BLaER1 treated with 17β-estradiol and CSF1 and Interleukin-3, amounts not matched to agents 10 nM and 100 nM (cell line): ENCODE results near the gene USP49.

Experiments
- H3K27ac ChIP-seq, 11 experiments: shearing (Covaris generic); formaldehyde crosslinking; 2 replicates each; pipeline ENCODE4 v1.8.1; 2022
- H3K27me3 ChIP-seq, 11 experiments: shearing (Covaris generic); formaldehyde crosslinking; 2 replicates each; pipeline ENCODE4 v1.8.1; 2022
- H3K36me3 ChIP-seq, 11 experiments: shearing (Covaris generic); formaldehyde crosslinking; 2 replicates each; pipeline ENCODE4 v1.8.1; 2022
- H3K4me1 ChIP-seq, 10 experiments: shearing (Covaris generic); formaldehyde crosslinking; 2 replicates each; pipeline ENCODE4 v1.8.1; 2022
- H3K4me2 ChIP-seq, 11 experiments: shearing (Covaris generic); formaldehyde crosslinking; 2 replicates each; pipeline ENCODE4 v1.8.1; 2022
- H3K4me3 ChIP-seq, 10 experiments: shearing (Covaris generic); formaldehyde crosslinking; 2 replicates each; pipeline ENCODE4 v1.8.1; 2022
- H3K9ac ChIP-seq, 11 experiments: shearing (Covaris generic); formaldehyde crosslinking; 2 replicates each; pipeline ENCODE4 v1.8.1; 2022
- H3K9me3 ChIP-seq, 11 experiments: shearing (Covaris generic); formaldehyde crosslinking; replicated peaks in 1 of 11; 2 replicates each; pipeline ENCODE4 v1.8.1; 2022
- H4K20me1 ChIP-seq, 11 experiments: shearing (Covaris generic); formaldehyde crosslinking; 2 replicates each; pipeline ENCODE4 v1.8.1; 2022
- Cebpa-rat ChIP-seq, 11 experiments: shearing (Covaris generic); IDR thresholded peaks; 2 replicates each; pipeline ENCODE4 v1.8.1; 2022

The USP49 gene

GRCh38 chr6:41805830-41806774, 89.1 kb downstream of the USP49 start:
- H3K36me3 ChIP-seq = peaks cover 16 to 69% (median 32%) of the 10 kb centered on the region in 11 experiments
- no peak for TF ChIP-seq Cebpa-rat (IDR thresholded peaks at IDR 0.05)
- no peak overlapping the region for H3K4me2 ChIP-seq
- no peaks in the 10 kb centered on the region for H3K4me1 ChIP-seq
- H3K27ac ChIP-seq = no peak overlapping the region
- H3K9ac ChIP-seq = no peak overlapping the region
- no peaks in the 10 kb centered on the region for H3K9me3 ChIP-seq
- no peaks in the 10 kb centered on the region for H3K27me3 ChIP-seq
- no peak overlapping the region for H3K4me3 ChIP-seq
- peaks cover 0 to 5% (median 0%) of the 10 kb centered on the region in 11 experiments; a peak in 2 of 22 replicates for H4K20me1 ChIP-seq

GRCh38 chr6:41801380-41801779, 93.8 kb downstream of the USP49 start:
- Histone ChIP-seq H3K27me3 (no peaks in the 10 kb centered on the region), H3K27ac (no peak overlapping the region), H3K4me3 (no peak overlapping the region), H3K4me1 (peaks cover 0 to under 1% (median 0%) of the 10 kb centered on the region in 10 experiments; a peak in 1 of 20 replicates), H3K36me3 (peaks cover 40 to 91% (median 68%) of the 10 kb centered on the region in 11 experiments), H4K20me1 (peaks cover 0 to 5% (median 0%) of the 10 kb centered on the region in 11 experiments; a peak in 3 of 22 replicates), H3K9me3 (no peaks in the 10 kb centered on the region), H3K4me2 (no peak overlapping the region), H3K9ac (no peak overlapping the region; a peak in 1 of 22 replicates)
- TF ChIP-seq Cebpa-rat (IDR thresholded peaks at IDR 0.05) = no peak

DNA sequence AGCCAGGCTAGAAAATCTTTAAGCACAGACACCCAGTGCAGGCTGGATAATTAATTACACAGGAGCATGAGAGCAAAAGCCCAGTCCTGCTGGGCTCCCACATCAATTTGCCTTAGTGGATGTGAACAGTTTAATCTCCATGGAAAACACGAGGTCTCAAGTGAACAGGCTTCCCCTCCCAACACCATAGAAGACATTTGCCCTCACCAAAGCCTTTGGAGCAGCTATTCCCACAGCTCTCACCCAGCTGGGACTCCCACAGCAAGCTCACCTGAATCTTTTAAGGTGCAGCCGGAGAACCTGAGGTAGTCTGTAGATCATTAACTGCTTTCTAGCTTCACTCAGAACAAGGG, 95.6 kb downstream of the USP49 start:
- no peak overlapping the region for H3K9ac ChIP-seq
- peaks cover 0 to 11% (median 2%) of the 10 kb centered on the region in 10 experiments; a peak in 6 of 20 replicates for H3K4me1 ChIP-seq
- no peak for TF ChIP-seq Cebpa-rat (IDR thresholded peaks at IDR 0.05)
- no peak overlapping the region for H3K4me2 ChIP-seq
- H3K27ac ChIP-seq = no peak overlapping the region
- no peaks in the 10 kb centered on the region for H3K27me3 ChIP-seq
- peaks cover 0 to 6% (median 0%) of the 10 kb centered on the region in 11 experiments; a peak in 2 of 22 replicates for H4K20me1 ChIP-seq
- H3K4me3 ChIP-seq = no peak overlapping the region
- peaks cover 39 to 91% (median 68%) of the 10 kb centered on the region in 11 experiments for H3K36me3 ChIP-seq
- H3K9me3 ChIP-seq = no peaks in the 10 kb centered on the region

GRCh38 chr6:41798901-41799558, 96.1 kb downstream of the USP49 start:
- H3K36me3 ChIP-seq = peaks cover 42 to 91% (median 66%) of the 10 kb centered on the region in 11 experiments

GRCh38 chr6:41796474-41796873, 98.7 kb downstream of the USP49 start:
- Histone ChIP-seq H3K27ac (no peak overlapping the region), H3K4me2 (no peak overlapping the region), H3K4me1 (peaks cover 0 to 11% (median 2%) of the 10 kb centered on the region in 10 experiments; a peak in 6 of 20 replicates), H3K27me3 (no peaks in the 10 kb centered on the region), H4K20me1 (peaks cover 0 to 10% (median 0%) of the 10 kb centered on the region in 11 experiments; a peak in 4 of 22 replicates), H3K9ac (no peak overlapping the region), H3K4me3 (no peak overlapping the region), H3K36me3 (peaks cover 59 to 97% (median 90%) of the 10 kb centered on the region in 11 experiments), H3K9me3 (no peaks in the 10 kb centered on the region)
- TF ChIP-seq Cebpa-rat (IDR thresholded peaks at IDR 0.05) = no peak

More at GRCh38 chr6:41798901-41799558, 96.1 kb downstream of the USP49 start:
- Histone ChIP-seq H3K9me3 (no peaks in the 10 kb centered on the region), H3K9ac (no peak overlapping the region), H3K4me3 (no peak overlapping the region), H3K27ac (no peak overlapping the region), H3K4me1 (peaks cover 0 to 11% (median 2%) of the 10 kb centered on the region in 10 experiments; a peak in 6 of 20 replicates), H3K27me3 (no peaks in the 10 kb centered on the region), H3K4me2 (no peak overlapping the region), H4K20me1 (peaks cover 0 to 6% (median 0%) of the 10 kb centered on the region in 11 experiments; a peak in 2 of 22 replicates)
- no peak for TF ChIP-seq Cebpa-rat (IDR thresholded peaks at IDR 0.05)

- H3K27me3 ChIP-seq = no peaks in the 10 kb centered on the region
- peaks cover 0 to 24% (median 6%) of the 10 kb centered on the region in 11 experiments; a peak in 10 of 22 replicates for H4K20me1 ChIP-seq
- TF ChIP-seq Cebpa-rat (IDR thresholded peaks at IDR 0.05) = no peak
- H3K36me3 ChIP-seq = peaks cover 59 to 85% (median 78%) of the 10 kb centered on the region in 11 experiments
- H3K4me3 ChIP-seq = no peak overlapping the region
- no peaks in the 10 kb centered on the region for H3K9me3 ChIP-seq
- H3K9ac ChIP-seq = no peak overlapping the region
- peaks cover 19 to 39% (median 22%) of the 10 kb centered on the region in 10 experiments for H3K4me1 ChIP-seq
- no peak overlapping the region for H3K27ac ChIP-seq
- no peak overlapping the region for H3K4me2 ChIP-seq
These were observed 103.2 kb downstream of the USP49 start for GRCh38 chr6:41791984-41792383.

- Histone ChIP-seq H3K4me3 (no peak overlapping the region), H3K4me2 (no peak overlapping the region), H4K20me1 (peaks cover 0 to 24% (median 6%) of the 10 kb centered on the region in 11 experiments; a peak in 10 of 22 replicates), H3K9me3 (no peaks in the 10 kb centered on the region), H3K9ac (no peak overlapping the region), H3K36me3 (peaks cover 59 to 78% (median 72%) of the 10 kb centered on the region in 11 experiments), H3K27me3 (no peaks in the 10 kb centered on the region), H3K27ac (no peak overlapping the region), H3K4me1 (peaks cover 19 to 37% (median 22%) of the 10 kb centered on the region in 10 experiments)
- no peak for TF ChIP-seq Cebpa-rat (IDR thresholded peaks at IDR 0.05)
These were observed 103.9 kb downstream of the USP49 start for GRCh38 chr6:41791305-41791704.

DNA sequence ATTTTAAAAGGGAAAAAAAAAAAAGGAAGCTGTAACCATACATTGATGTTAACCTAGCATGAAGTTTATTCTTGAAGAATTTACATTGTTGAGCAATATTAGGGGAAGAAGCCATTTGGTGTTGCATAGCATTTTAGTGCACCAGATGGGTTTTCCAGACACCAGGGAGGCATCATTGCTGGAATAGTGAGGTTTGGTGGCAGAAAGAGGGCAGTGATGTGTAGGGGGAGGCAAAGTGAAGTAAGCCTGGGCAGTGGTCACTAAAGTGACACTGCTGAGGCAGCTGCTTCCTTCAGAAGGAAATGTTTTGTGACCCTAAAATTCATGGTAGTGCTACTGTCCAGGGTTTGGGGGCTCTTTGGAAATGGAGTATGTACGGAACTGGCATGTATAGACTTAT, 105.1 kb downstream of the USP49 start:
- peak overlapping the region in 5 of 11 experiments; percentile 32 to 91 (median 75); a peak in 10 of 22 replicates for H3K4me2 ChIP-seq
- H3K9me3 ChIP-seq = no peaks in the 10 kb centered on the region
- peak overlapping the region in 4 of 11 experiments; percentile 9 to 37 (median 20); a peak in 4 of 22 replicates for H3K27ac ChIP-seq
- H3K9ac ChIP-seq = peak overlapping the region in 5 of 11 experiments; percentile 9 to 54 (median 21); a peak in 6 of 22 replicates
- H3K4me3 ChIP-seq = no peak overlapping the region
- H3K36me3 ChIP-seq = peaks cover 50 to 66% (median 60%) of the 10 kb centered on the region in 11 experiments
- TF ChIP-seq Cebpa-rat (IDR thresholded peaks at IDR 0.05) = no peak
- H3K4me1 ChIP-seq = peaks cover 30 to 40% (median 33%) of the 10 kb centered on the region in 10 experiments
- H4K20me1 ChIP-seq = peaks cover 0 to 24% (median 8%) of the 10 kb centered on the region in 11 experiments; a peak in 11 of 22 replicates
- no peaks in the 10 kb centered on the region for H3K27me3 ChIP-seq
